Measurements from ENCODE around the gene LRFN2.

DNA sequence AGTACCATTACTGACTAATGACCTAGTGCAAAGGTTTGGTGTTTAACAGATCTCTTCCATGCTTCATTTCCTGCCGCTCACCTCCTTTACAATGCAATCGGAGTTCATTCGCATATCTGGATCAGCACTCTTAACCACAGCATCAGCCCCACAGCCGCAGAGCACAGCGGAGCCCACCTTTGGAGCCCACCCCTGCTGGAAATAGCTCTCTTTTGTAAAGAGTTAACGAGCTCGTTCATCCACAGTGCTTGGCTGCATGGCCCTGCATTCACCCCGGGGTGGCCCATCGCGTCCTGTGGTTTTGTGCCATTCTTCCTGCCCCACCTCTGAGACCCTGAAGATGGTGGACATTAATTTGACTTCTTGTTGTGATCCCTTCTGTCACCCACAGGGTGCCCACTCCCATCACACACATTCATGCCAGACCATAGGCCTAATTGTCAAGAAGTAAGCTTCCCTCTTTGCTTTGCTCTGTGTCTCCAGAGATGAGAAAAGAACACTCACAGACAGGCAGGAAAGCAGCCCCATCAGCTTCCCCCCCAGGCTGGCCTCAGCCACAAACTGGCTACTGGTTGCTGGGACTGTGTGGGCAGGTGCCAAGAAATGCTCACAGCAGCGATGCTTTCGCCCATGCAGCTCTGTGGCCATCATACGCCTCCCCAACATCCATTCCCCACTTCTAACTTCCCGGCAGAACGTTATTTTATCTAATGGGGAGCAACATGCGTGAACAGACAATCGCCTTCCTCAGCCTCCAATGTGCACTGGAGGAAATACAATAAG, 167.0 kb downstream of the LRFN2 start:
- TF ChIP-seq, protein P1, sequence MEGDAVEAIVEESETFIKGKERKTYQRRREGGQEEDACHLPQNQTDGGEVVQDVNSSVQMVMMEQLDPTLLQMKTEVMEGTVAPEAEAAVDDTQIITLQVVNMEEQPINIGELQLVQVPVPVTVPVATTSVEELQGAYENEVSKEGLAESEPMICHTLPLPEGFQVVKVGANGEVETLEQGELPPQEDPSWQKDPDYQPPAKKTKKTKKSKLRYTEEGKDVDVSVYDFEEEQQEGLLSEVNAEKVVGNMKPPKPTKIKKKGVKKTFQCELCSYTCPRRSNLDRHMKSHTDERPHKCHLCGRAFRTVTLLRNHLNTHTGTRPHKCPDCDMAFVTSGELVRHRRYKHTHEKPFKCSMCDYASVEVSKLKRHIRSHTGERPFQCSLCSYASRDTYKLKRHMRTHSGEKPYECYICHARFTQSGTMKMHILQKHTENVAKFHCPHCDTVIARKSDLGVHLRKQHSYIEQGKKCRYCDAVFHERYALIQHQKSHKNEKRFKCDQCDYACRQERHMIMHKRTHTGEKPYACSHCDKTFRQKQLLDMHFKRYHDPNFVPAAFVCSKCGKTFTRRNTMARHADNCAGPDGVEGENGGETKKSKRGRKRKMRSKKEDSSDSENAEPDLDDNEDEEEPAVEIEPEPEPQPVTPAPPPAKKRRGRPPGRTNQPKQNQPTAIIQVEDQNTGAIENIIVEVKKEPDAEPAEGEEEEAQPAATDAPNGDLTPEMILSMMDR (conservative IDR thresholded peaks at IDR 0.05; ENCODE audit: low read length) = peak; percentile 59
- peak; percentile 86 for TF ChIP-seq EZH2phosphoT487 (IDR thresholded peaks at IDR 0.05; ENCODE audit: borderline replicate concordance)

All from Loucy (cell line).